ENCODE results near the gene NDUFAF7. TPM values are rescaled to one million over a fixed set of nuclear protein-coding genes. Genes with fewer than 3 reads are reported as not detected.

Gene NDUFAF7
- total and polyA plus RNA-seq, 2 of the 13 experiments (the other 11 are each of a cell fraction or from before 2014, with no cell fraction given), result 27.0 to 40.8 TPM

- FAIRE-seq, result no peak
- Histone ChIP-seq H3K9me3 (ENCODE audit: low read length) (no peaks in the 10 kb centered on the region), H3K79me2 (ENCODE audit: insufficient read depth, low read length) (no peaks in the 10 kb centered on the region), H3K4me1 (ENCODE audit: insufficient read depth, low read length) (no peaks in the 10 kb centered on the region), H3K9ac (ENCODE audit: insufficient read depth, low read depth, low read length) (no peak overlapping the region), H4K20me1 (ENCODE audit: insufficient read depth, low read length) (no peaks in the 10 kb centered on the region), H3K27ac (ENCODE audit: extremely low read length, insufficient read depth, low read length) (no peak overlapping the region), H3K36me3 (replicated peaks in 1 of 2; ENCODE audit: control insufficient read depth in 1 of 2, insufficient read depth in 2 of 2, low read length in 2 of 2) (peaks cover 3 to 44% of the 10 kb centered on the region in 2 experiments; a peak in 4 of 5 replicates), H3K4me3 (replicated peaks in 1 of 3; ENCODE audit: insufficient read depth in 1 of 3, low read depth in 2 of 3, low read length in 3 of 3) (no peak overlapping the region), H3K27me3 (ENCODE audit: control insufficient read depth in 1 of 2, insufficient read depth in 2 of 2, low read length in 2 of 2) (no peaks in the 10 kb centered on the region), H2AFZ (ENCODE audit: low read length) (no peak overlapping the region), H3K4me2 (ENCODE audit: low read depth, low read length) (no peak overlapping the region)
- ATAC-seq, result no peak
- TF ChIP-seq ZNF280D (CRISPR knock-in tag; IDR thresholded peaks at IDR 0.05) (no peak), RAD51 (IDR thresholded peaks at IDR 0.05; ENCODE audit: borderline replicate concordance) (no peak), HDAC2 (CRISPR knock-in tag; IDR thresholded peaks at IDR 0.05) (no peak), ZNF281 (CRISPR knock-in tag; IDR thresholded peaks at IDR 0.05; ENCODE audit: borderline replicate concordance) (no peak), ZNF782 (CRISPR knock-in tag; IDR thresholded peaks at IDR 0.05; ENCODE audit: borderline replicate concordance) (no peak), KMT2B (CRISPR knock-in tag; IDR thresholded peaks at IDR 0.05) (no peak), THAP11 (CRISPR knock-in tag; IDR thresholded peaks at IDR 0.05) (no peak), MTA3 (CRISPR knock-in tag; IDR thresholded peaks at IDR 0.05) (no peak), SMAD9 (CRISPR knock-in tag; IDR thresholded peaks at IDR 0.05) (no peak), ZNF101 (CRISPR knock-in tag; IDR thresholded peaks at IDR 0.05; ENCODE audit: borderline replicate concordance, low read depth) (no peak), ZNF253 (CRISPR knock-in tag; IDR thresholded peaks at IDR 0.05; ENCODE audit: borderline replicate concordance) (no peak), PTBP1 (IDR thresholded peaks at IDR 0.05; ENCODE audit: low read depth, low read length, poor library complexity, severe bottlenecking) (no peak), PRMT3 (CRISPR knock-in tag; IDR thresholded peaks at IDR 0.05; ENCODE audit: borderline replicate concordance, low read depth) (no peak), THRA (CRISPR knock-in tag; IDR thresholded peaks at IDR 0.05; ENCODE audit: borderline replicate concordance) (no peak), ZSCAN31 (CRISPR knock-in tag; IDR thresholded peaks at IDR 0.05; ENCODE audit: low read depth) (no peak), ZSCAN21 (CRISPR knock-in tag; IDR thresholded peaks at IDR 0.05; ENCODE audit: borderline replicate concordance) (no peak), MZF1 (CRISPR knock-in tag; IDR thresholded peaks at IDR 0.05; ENCODE audit: borderline replicate concordance) (no peak), ZBTB7B (CRISPR knock-in tag; IDR thresholded peaks at IDR 0.05) (no peak), BCL6 (CRISPR knock-in tag; IDR thresholded peaks at IDR 0.05) (no peak), YEATS2 (CRISPR knock-in tag; IDR thresholded peaks at IDR 0.05; ENCODE audit: borderline replicate concordance) (no peak)
- POLR2A ChIA-PET, result no interaction called here
- in situ Hi-C loops (cut with HindIII; ENCODE audit: extremely low pct_ligation_motif_present, low pct_unique_long_range_greater_than_20kb) (no loop called here), intact Hi-C loops (cut with micrococcal nuclease; ENCODE audit: unreplicated experiment) (no loop called here)
- DNase-seq (ENCODE audit: low spot score), result no peak
- 100% methylated on average over 2 of the region's 2 CpGs for WGBS (ENCODE audit: low lambda C conversion rate)
- no TSS peak for BruUV-seq (replicated peaks)
- CTCF ChIA-PET (ENCODE audit: low intra/inter-chr PET ratio, low total read pairs), result no interaction called here
These were observed 51.7 kb downstream of the NDUFAF7 start for GRCh38 chr2:37283207-37283606.
